ENCODE measurements around the gene PLXNA4.

The PLXNA4 gene

DNA sequence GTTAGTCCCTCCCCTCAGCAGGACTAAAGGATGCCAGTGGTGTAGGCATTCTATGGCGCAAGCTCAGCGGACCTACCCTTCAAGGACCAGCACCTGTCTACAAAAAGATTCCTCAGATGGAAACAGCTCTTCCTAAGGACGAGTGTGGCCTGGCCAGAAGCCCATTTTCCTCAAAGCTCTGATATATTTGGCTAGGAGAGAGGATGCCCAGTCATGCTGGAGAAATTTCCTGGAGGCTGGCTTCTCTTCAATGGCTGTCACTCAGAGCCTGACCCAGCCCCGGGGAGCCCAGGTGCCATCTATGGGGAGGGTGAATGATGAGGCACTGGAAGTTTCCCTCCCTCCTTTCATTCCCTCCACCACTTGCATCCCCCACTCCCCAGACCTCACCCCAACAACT lies 111.5 kb downstream of the PLXNA4 start:
- DNase-seq, result no peak

GRCh38 chr7:132463922-132464321 lies 112.3 kb downstream of the PLXNA4 start:
- no peak for DNase-seq

DNA sequence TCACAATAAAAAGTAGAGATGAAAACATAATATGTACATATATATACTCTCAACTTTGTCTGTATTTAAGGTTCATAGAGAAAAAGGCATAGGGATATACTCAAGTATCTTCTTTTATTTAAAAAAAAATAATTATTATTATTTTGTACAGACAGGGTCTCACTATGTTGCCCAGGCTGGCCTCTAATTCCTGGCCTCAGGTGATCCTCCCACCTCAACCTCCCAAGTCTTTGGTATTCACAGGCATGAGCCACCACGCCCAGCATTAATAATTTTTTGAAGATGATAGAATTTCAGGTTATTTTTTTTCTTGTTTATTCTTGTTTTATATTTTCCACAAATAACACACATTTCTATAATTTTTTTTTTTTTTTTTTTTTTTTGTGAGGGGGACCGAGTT lies 113.8 kb downstream of the PLXNA4 start:
- no peak for DNase-seq

DNA sequence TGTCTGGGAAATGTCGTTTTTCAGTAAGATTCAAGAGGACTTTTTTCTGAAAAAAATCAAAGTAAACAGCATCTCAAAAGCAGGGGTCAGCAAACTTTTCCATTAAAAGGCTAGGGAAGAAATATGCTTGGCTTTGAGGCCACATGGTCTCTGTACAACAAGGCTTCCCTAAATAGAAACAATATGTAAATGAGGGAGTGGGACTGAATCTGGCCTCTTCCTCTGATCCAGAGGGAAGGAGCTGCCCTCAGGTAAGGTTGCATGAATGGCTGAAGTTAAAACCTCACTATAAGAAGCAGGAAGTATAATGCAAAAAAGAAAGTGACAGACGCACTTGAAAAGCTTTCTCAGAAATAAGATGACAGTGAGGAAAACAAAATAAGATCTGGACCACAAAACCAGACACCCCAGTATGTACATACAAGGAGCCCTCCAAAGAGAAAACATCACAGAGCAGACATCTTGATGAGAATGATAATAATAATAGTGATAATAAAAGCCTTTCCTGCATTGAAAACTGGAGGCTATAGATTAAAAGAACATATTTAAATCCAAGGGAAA lies 115.2 kb downstream of the PLXNA4 start:
- DNase-seq, result no peak

DNA sequence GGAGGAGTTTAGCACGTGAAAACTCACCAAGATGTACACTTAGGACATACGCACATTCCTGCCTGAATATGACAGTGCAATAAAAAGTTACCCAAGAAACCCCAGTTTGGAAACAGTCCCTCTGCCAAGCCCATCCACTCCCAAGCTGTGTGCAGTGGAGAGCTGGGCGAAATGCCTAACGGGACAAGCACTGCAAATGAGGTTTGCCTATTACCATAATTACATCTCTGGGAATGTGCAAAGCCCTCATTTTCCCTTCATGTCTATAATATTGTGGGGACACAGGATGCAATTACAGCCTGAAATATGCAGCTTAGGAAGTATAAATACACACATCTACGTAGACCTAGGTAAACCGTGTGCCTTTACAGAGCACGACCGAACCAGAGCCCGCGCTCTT lies 117.5 kb downstream of the PLXNA4 start:
- no peak for DNase-seq

- no peak for DNase-seq
Observed at GRCh38 chr7:132457658-132458057, 118.6 kb downstream of the PLXNA4 start.

DNA sequence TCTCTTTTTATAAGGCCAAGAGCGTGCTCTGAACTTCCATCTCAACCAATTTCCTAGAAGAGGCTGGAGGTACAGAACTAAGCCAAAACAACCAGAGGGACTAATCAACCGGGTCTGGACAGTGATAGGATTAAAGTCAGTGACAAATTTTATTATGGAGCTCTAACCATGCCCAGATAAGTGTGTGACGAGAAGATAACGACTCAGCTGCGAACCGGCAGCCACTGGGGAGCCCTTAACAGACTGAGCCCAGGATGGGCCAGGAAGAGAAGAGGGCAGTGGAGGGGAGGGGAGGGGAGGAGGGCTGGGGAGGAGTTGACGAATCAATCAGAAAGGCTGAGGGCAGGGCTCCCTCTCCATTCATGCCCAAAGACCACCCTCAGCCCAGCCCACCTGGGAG lies 119.9 kb downstream of the PLXNA4 start:
- no peak for DNase-seq

DNA sequence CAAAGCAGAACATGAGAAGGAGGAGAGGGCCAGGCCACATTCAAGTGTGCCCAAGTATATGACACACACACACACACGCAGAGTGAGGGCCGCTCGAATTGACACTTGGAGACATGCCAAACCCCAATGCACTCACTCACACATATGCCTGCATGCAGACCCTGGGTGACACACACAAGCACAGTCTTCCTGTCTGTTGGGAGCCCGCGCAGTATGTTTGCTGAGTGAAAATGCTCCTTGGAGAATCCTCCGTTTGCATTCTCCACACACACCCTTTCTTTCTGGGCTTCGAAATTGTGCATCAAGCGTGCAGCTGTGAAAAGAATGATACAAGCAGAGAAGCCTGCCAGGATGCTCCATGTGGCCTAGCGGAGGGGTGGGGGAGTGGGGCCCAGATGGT lies 120.9 kb downstream of the PLXNA4 start:
- no peak for DNase-seq

DNA sequence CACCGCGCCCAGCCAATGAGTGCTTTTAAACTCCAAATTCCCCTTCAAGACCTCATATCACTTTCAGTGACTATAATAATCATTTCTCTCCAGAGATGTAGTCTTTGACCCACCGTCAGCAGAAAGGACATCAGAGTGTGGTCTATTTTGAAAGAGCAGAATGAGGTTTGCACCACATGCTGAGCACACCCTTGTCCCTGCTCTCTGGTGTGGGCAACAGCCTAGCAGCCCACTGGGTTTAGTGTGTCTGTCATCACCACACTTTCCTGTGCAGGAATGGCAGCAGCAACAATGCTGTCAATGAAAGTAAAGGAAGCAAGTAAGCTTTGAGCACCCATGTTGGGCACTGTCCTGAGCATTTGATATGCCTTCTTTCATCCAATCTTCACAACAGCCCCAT lies 122.4 kb downstream of the PLXNA4 start:
- no peak for DNase-seq

DNA sequence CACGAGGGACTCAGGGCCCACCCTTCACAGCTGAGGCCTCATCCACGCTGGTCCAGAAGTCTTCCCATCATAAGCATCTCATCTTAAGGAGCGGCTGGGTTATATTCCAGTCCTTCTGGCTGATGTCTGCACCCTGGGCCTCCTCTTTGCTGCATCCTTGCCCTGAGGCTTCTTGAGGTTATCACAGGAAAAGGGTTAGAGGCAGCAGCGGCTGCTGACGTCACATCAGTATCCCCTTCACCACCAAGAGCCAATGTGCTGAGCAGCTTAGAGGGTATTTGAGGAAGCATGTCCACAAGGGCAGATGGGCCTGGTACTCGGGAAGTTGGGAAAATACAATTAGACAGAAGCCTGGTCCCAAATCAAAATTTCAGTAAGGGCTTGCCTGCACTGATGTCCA lies 125.1 kb downstream of the PLXNA4 start:
- no peak for DNase-seq

- DNase-seq, result no peak
Observed at GRCh38 chr7:132450696-132451095, 125.6 kb downstream of the PLXNA4 start.

DNA sequence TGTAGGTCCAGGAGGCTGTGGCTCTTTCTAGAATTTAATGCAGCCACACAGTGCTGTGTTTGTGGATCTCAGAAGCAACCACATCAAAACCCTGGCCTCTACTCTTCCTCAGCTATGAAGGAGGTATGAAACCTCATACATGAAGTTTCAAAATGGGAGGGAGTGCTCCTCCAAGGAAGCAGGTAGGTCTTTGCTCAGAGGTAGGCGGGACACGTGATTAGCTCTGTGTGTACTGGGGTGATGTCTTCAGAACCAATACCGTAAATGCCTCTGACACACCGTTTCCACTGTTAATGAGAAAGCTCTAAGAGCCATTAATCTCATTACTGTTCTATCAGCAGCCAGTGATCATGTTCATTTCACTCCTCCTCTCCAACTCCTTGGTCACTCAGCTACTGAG lies 126.1 kb downstream of the PLXNA4 start:
- DNase-seq, result no peak

DNA sequence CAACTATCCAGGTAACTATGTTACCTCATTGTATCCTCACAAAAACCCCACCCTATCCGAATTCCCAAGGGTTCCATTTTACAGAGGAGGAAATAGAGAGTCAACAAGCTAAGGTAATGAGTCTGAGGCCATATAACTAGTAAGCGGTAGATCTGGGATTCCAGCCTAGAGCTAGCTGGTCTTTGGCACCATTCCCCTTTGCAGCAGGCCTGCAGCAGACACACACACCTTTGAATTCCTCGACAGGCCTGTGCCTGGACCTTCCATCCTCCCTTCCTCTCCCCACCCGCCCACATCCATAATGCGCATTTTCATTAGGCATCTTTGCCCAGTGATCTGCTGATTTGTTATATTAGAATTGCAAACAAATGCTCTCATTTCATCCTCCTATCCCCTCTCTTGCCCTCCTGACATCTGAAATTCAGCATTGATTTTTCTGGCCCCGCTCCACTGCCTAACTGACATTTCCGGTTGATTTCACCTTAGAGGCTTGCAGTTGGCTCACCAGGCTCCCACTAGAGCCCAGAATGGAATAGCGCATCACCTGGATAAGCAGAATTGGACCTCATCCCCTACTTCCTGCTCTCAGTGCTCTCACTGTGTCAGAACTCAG lies 129.5 kb downstream of the PLXNA4 start:
- DNase-seq, result no peak

- DNase-seq, result no peak
Observed at GRCh38 chr7:132446260-132446659, 130.0 kb downstream of the PLXNA4 start.

DNA sequence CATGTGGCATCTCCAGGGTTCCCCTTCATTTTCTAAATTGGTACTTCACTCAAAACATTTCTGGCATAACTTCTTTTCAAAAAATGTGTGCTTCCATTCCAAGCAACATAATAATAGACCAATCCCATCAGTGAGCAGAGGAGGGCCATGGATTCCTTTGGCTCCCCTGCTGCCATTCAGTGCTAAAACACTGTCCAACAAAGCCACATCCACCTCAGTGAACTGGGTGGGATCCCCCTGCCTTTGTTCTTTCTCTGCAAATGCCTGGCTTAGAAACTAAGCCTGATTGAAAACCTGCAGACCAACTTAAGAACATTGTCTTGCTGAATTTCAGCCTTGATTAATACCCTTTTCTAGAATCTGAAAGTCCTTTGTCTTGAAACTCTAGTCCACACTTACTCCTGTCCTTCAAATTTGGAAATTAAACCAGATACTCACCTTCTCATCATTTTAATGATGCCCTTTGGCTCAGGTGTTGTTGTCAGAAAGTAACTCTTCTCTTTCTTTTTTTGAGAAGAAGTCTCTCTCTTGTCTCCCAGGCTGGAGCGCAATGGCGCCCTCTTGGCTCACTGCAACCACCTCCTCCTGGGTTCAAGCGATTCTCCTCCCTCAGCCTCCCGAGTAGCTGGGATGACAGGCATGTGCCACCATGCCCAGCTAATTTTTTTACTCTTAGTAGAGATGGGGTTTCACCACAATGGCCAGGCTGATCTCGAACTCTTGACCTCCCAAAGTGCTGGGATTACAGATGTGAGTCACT lies 132.3 kb downstream of the PLXNA4 start:
- DNase-seq, result no peak

DNA sequence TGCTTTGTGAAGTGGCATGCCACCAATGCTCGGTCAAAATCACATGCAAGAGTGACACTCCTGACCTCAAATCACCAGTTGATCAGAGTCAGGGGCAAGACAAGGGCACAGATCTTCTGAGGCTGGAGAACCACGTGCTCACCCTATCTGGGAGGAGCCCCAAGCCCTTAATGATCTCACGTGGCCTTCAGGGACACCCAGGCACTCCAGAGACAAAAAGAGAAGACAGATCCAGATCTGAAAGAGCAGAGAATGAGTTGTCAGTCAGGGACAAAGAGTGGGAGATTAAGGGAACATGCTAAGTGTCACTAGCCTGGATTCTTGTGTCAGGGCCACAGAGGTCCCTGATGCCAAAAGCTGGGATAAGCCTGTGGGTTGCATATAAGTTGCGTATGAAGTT lies 134.3 kb downstream of the PLXNA4 start:
- DNase-seq, result no peak

- DNase-seq, result no peak
Observed at GRCh38 chr7:132440151-132440550, 136.1 kb downstream of the PLXNA4 start.

- no peak for DNase-seq
Observed at GRCh38 chr7:132438926-132439325, 137.3 kb downstream of the PLXNA4 start.

DNA sequence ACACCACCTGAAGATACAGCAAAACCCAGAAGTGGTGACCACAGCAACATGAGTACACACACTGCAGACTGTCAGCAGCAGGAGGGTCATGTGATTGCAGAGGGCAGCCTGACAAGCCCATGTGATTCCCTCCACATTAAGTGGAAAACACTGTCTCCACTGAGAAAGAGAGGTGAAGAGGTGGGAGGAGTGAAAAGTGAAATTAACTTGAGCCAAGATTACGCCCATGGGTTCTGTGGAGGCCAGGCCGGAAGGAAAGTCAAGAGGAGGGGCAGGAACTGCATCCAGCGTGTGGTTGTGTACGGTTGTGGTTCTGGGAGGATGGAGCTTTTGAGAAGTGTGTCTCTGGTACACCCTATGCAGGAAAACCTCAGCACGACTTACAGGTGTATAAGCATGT lies 138.5 kb downstream of the PLXNA4 start:
- no peak for DNase-seq

DNA sequence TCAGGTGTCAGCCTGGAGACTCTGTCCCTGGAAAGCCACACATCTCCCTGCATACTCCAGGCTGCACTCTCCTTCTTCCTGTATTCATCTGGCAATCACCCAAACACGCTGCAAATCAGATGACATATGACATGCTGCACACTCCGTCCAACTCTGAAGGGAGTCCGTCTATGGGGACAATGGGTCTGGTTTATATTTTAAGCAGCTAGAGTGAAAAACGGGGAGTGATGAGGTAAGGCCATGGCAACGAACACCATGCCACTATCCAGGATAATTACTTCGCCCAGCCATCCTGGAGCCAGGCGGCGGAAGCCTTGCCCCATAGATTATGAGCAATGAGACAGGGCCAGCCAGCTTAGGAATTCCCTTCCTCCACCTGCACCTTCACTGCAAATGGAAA lies 140.1 kb downstream of the PLXNA4 start:
- DNase-seq, result no peak

GRCh38 chr7:132435016-132435990 lies 141.0 kb downstream of the PLXNA4 start:
- DNase-seq, result no peak

DNA sequence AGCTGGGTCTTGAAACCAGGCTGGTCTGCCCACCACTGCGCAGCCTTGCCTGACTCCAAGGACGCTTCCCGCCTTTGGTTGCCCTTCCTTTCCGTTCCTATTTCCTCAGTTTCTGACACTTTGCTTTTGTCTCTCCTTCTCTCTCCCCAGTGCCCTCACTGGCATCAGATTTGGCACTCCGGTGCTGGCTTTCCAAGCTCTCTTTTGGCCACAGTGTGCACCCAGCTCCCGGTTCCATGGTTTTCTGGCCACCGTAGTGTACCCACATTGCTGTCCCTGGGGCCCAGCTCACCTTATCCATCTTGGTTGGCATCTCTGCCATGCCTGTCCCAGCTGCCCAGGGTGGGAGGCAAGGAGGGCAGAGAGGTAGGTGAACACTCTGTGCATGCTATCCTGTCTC lies 142.2 kb downstream of the PLXNA4 start:
- no peak for DNase-seq

GRCh38 chr7:132433301-132433700 lies 143.0 kb downstream of the PLXNA4 start:
- DNase-seq, result no peak

Data from kidney glomerular epithelial cell (primary cell).